ENCODE measurements around the gene RAB10. TPM values are rescaled to one million over a fixed set of nuclear protein-coding genes. Genes with fewer than 3 reads are reported as not detected.

Gene RAB10
- total RNA-seq, 1 experiment from 2014 or later, result 167 TPM

DNA sequence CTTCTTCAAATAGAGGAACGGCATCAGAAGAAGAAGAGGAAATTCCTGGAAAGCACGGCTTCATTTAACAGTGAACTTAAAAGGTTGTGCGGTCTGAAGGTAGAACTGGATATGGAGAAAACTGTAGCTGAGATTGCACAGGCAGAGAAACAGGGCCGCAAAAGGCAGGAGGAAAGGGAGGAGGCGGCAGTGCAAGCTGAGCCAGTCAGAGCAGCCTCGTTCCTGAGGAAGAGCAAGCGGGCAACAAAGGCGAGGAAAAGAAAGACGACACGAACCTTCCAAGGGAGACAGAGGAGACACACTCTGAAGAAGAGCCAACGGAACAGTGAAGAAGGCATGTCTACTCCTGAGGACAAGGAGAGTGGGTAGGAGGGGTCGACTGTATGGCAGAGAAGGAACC, 116.4 kb downstream of the RAB10 start (continued):
- TF ChIP-seq FOSL1 (IDR thresholded peaks at IDR 0.05; ENCODE audit: low read depth) (no peak), YY1 (IDR thresholded peaks at IDR 0.05; ENCODE audit: extremely low read depth, insufficient replicate concordance, low read depth, low read length) (no peak), EZH2 (IDR thresholded peaks at IDR 0.05) (no peak), CEBPB (IDR thresholded peaks at IDR 0.05; ENCODE audit: low read depth) (no peak), POLR2A (IDR thresholded peaks at IDR 0.05; ENCODE audit: borderline replicate concordance, extremely low read depth, insufficient read depth, insufficient read length) (no peak), EZH2phosphoT487 (IDR thresholded peaks at IDR 0.05; ENCODE audit: borderline replicate concordance) (no peak)
- TF ChIP-seq, protein P1, sequence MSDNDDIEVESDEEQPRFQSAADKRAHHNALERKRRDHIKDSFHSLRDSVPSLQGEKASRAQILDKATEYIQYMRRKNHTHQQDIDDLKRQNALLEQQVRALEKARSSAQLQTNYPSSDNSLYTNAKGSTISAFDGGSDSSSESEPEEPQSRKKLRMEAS (IDR thresholded peaks at IDR 0.05), result no peak

DNA sequence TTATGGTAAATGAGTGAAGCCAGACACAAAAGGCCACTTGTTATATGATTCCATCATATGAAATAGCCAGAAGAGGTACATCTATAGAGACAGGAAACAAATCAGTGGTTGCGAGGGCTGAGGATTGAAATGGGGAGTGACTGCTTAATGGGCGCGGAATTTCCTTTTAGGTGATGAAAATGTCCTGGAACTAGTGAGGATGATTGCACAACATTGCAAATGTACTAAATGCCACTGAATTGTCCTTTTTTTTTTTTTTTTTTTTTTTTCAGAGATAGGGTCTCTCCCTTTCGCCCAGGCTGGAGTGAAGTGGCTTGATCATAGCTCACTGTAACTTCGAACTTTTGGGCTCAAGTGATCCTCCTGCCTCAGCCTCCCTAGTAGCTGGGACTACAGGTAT, 123.7 kb downstream of the RAB10 start:
- no TSS peak for BruUV-seq (replicated peaks)

DNA sequence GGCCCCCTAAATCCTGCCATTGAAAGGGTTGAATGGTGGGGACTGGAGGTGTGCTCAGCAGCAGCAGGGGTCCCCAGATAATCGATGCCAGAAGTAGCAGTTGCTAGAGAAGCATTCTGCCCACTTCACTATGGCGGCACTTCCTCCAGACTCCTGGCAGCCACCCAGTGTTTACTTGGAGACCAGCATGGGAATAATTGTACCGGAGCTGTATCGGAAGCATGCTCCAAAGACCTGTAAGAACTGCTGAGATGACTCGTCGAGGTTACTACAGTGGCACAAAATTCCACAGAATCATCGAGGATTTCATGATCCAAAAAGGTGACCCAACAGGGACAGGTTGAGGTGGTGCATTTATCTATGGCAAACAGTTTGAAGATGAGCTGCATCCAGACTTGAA, 128.0 kb downstream of the RAB10 start:
- ChIA-PET CTCF (no interaction called here), RAD21 (ENCODE audit: low non-redundant PET in 1 of 2, low total read pairs in 2 of 2, uncharacterized antibody in 2 of 2, unreplicated experiment in 2 of 2) (no interaction called here)
- TF ChIP-seq EZH2phosphoT487 (IDR thresholded peaks at IDR 0.05; ENCODE audit: borderline replicate concordance), result no peak
- TF ChIP-seq YY1 (IDR thresholded peaks at IDR 0.05; ENCODE audit: extremely low read depth, insufficient replicate concordance, low read depth, low read length), result no peak
- TF ChIP-seq, protein P2, sequence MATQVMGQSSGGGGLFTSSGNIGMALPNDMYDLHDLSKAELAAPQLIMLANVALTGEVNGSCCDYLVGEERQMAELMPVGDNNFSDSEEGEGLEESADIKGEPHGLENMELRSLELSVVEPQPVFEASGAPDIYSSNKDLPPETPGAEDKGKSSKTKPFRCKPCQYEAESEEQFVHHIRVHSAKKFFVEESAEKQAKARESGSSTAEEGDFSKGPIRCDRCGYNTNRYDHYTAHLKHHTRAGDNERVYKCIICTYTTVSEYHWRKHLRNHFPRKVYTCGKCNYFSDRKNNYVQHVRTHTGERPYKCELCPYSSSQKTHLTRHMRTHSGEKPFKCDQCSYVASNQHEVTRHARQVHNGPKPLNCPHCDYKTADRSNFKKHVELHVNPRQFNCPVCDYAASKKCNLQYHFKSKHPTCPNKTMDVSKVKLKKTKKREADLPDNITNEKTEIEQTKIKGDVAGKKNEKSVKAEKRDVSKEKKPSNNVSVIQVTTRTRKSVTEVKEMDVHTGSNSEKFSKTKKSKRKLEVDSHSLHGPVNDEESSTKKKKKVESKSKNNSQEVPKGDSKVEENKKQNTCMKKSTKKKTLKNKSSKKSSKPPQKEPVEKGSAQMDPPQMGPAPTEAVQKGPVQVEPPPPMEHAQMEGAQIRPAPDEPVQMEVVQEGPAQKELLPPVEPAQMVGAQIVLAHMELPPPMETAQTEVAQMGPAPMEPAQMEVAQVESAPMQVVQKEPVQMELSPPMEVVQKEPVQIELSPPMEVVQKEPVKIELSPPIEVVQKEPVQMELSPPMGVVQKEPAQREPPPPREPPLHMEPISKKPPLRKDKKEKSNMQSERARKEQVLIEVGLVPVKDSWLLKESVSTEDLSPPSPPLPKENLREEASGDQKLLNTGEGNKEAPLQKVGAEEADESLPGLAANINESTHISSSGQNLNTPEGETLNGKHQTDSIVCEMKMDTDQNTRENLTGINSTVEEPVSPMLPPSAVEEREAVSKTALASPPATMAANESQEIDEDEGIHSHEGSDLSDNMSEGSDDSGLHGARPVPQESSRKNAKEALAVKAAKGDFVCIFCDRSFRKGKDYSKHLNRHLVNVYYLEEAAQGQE (IDR thresholded peaks at IDR 0.05; ENCODE audit: low read depth), result no peak
- no peak for TF ChIP-seq FOSL1 (IDR thresholded peaks at IDR 0.05; ENCODE audit: low read depth)
- no peak for TF ChIP-seq JUND (IDR thresholded peaks at IDR 0.05)
- TF ChIP-seq, protein P3, sequence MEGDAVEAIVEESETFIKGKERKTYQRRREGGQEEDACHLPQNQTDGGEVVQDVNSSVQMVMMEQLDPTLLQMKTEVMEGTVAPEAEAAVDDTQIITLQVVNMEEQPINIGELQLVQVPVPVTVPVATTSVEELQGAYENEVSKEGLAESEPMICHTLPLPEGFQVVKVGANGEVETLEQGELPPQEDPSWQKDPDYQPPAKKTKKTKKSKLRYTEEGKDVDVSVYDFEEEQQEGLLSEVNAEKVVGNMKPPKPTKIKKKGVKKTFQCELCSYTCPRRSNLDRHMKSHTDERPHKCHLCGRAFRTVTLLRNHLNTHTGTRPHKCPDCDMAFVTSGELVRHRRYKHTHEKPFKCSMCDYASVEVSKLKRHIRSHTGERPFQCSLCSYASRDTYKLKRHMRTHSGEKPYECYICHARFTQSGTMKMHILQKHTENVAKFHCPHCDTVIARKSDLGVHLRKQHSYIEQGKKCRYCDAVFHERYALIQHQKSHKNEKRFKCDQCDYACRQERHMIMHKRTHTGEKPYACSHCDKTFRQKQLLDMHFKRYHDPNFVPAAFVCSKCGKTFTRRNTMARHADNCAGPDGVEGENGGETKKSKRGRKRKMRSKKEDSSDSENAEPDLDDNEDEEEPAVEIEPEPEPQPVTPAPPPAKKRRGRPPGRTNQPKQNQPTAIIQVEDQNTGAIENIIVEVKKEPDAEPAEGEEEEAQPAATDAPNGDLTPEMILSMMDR (IDR thresholded peaks at IDR 0.05 in 2 of 3, conservative IDR thresholded peaks at IDR 0.05 in 1 of 3; ENCODE audit: borderline replicate concordance in 1 of 3, insufficient read depth in 1 of 3, low read depth in 2 of 3, low read length in 2 of 3), result no peak
- TF ChIP-seq ELF1 (IDR thresholded peaks at IDR 0.05; ENCODE audit: borderline replicate concordance, low read depth), result no peak
- no peak for TF ChIP-seq SIN3A (IDR thresholded peaks at IDR 0.05; ENCODE audit: low read depth)
- no peak for TF ChIP-seq SP1 (IDR thresholded peaks at IDR 0.05; ENCODE audit: low read depth)

More for the DNA sequence above, 123.7 kb downstream of the RAB10 start:
- ChIA-PET CTCF (no interaction called here), POLR2A (no interaction called here), RAD21 (ENCODE audit: low non-redundant PET in 1 of 2, low total read pairs in 2 of 2, uncharacterized antibody in 2 of 2, unreplicated experiment in 2 of 2) (no interaction called here)
- Histone ChIP-seq H3K4me1 (ENCODE audit: control insufficient read depth in 1 of 2, insufficient read depth in 2 of 2, low read length in 2 of 2) (no peaks in the 10 kb centered on the region), H3K36me3 (ENCODE audit: control insufficient read depth in 1 of 2, insufficient read depth in 2 of 2, low read length in 2 of 2) (no peaks in the 10 kb centered on the region), H3K4me3 (replicated peaks in 1 of 2; ENCODE audit: low read depth in 1 of 2, low read length in 2 of 2) (no peak overlapping the region), H3K9me2 (ENCODE audit: insufficient read depth) (no peaks in the 10 kb centered on the region), H3K27ac (ENCODE audit: low read depth, low read length) (no peak overlapping the region), H3K4me2 (ENCODE audit: low read length) (no peak overlapping the region), H3K27me3 (ENCODE audit: insufficient read depth, low read length) (no peaks in the 10 kb centered on the region), H3K79me2 (ENCODE audit: insufficient read depth, low read length) (no peaks in the 10 kb centered on the region), H4K20me1 (ENCODE audit: insufficient read depth) (no peaks in the 10 kb centered on the region), H3K9ac (ENCODE audit: low read length) (no peak overlapping the region), H3K9me3 (ENCODE audit: control insufficient read depth in 1 of 2, insufficient read depth in 1 of 2, low read depth in 1 of 2, low read length in 2 of 2) (no peaks in the 10 kb centered on the region), H2AFZ (ENCODE audit: low read depth, low read length, poor library complexity, severe bottlenecking) (no peak overlapping the region)
- no peak for DNase-seq (ENCODE audit: low read depth, low spot score)
- ATAC-seq, result no peak
- TF ChIP-seq EZH2phosphoT487 (IDR thresholded peaks at IDR 0.05; ENCODE audit: borderline replicate concordance) (no peak), EGR1 (IDR thresholded peaks at IDR 0.05; ENCODE audit: low read depth) (no peak)
- TF ChIP-seq, protein P1 (IDR thresholded peaks at IDR 0.05), result no peak
- intact Hi-C loops (cut with micrococcal nuclease), result no loop called here

More for the DNA sequence above, 128.0 kb downstream of the RAB10 start:
- Histone ChIP-seq H3K27ac (ENCODE audit: low read depth, low read length) (no peak overlapping the region), H3K9ac (ENCODE audit: low read length) (no peak overlapping the region), H3K79me2 (ENCODE audit: insufficient read depth, low read length) (no peaks in the 10 kb centered on the region), H3K27me3 (ENCODE audit: insufficient read depth, low read length) (no peaks in the 10 kb centered on the region), H3K4me2 (ENCODE audit: low read length) (no peak overlapping the region), H3K4me3 (replicated peaks in 1 of 2; ENCODE audit: low read depth in 1 of 2, low read length in 2 of 2) (no peak overlapping the region), H3K9me3 (ENCODE audit: control insufficient read depth in 1 of 2, insufficient read depth in 1 of 2, low read depth in 1 of 2, low read length in 2 of 2) (no peaks in the 10 kb centered on the region), H3K36me3 (ENCODE audit: control insufficient read depth in 1 of 2, insufficient read depth in 2 of 2, low read length in 2 of 2) (no peaks in the 10 kb centered on the region), H2AFZ (ENCODE audit: low read depth, low read length, poor library complexity, severe bottlenecking) (no peak overlapping the region), H4K20me1 (ENCODE audit: insufficient read depth) (no peaks in the 10 kb centered on the region), H3K4me1 (ENCODE audit: control insufficient read depth in 1 of 2, insufficient read depth in 2 of 2, low read length in 2 of 2) (no peaks in the 10 kb centered on the region), H3K9me2 (ENCODE audit: insufficient read depth) (no peaks in the 10 kb centered on the region)
- no TSS peak for BruUV-seq (replicated peaks)
- ATAC-seq, result no peak
- POLR2A ChIA-PET, result no interaction called here
- intact Hi-C loops (cut with micrococcal nuclease), result no loop called here
- DNase-seq (ENCODE audit: low read depth, low spot score), result no peak

Data from HCT116 (cell line).